ENCODE measurements around the gene APOH.

APOH gene

DNA sequence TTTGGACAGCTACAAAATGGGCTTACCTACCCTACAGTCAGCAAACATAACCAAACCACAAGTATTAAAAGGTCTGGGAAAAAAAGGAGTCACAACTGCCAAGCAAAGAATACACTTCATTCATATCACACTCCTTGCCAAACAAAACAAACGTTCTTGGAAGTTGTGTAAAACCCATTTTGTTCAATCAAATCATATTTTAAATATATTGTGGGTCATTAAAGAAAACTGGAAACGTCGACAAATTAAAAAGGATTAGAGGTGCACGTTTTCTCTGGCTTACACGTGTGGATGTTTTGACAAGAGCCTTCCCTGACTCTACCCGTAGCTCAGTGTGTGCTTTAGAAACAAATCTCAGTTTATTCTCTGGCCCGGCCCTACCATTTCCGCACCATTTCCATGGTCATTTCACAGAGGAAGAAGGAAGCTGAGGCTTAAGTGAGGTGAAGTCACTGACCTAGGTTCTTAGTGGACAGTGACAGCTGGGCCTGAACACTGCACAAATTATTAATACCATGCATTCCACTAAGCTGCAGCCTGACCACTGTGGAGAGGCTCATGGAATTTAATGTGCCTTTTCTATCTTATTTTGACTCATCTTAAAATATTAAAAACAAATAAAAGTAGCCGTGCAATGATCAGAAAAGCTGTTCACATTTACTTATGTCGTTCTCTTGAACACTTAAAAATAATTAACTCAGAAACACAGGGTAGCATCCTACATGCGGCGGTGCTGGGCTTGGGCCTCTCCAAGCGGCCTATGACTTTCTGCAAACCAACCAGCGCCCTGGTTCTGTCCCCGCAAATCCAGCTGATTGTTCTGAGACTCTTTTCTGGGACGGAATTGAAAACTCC is 38.2 kb downstream of the APOH start:
- DNase-seq = no peak

DNA sequence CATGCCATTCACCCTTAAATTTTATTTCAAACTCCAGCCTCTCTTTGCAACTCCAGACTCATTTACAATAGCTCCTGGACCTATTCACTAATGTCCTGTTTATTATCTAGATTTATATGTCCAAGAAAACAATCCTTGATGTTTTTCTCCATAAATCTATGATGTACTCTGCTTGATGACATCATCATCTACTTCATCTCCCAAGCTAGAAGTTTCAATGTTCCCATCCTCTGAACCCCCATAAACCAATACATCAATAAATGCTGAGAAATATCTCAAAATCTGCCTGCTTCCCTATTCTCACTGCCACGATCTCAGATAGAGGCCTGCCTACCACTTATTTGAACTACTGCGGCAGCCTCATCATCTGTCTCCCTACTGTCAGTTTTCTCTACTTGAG is 41.5 kb downstream of the APOH start:
- DNase-seq = no peak

DNA sequence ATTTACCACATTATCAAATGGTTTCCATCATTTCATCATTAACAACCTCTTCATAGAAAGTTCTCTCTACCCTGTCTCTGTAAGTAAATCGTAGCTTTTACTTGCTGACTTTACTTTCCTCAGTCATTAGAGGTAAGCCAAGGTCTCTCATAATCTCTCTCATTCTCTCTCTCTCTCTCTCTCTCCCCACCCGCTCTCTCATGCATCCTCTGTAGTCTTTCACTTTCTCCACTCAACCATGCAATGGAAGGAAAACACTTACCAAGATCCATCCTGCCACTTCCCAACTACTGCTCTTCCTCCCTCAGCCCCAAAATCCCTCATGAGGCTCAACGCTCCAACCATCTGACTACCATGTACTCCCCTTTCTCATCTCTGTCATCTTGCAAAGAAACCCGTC is 43.4 kb downstream of the APOH start:
- no peak for DNase-seq

DNA sequence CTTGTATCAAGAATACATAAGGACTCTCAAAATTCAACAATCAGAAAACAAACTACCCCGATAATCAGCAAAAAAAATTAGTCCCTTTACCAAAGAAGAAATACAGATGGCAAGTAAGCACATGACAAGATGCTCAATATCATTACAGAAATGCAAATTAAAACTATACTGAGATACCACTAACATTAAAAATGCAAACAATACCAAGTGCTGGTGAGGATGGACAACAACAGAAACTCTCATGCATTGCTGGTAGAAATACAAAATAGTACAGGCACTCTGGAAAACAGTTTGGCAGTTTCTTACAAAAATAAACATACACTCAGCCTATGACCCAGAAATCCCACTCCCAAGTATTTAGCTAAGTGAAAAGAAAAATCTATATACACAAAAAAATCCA is 44.8 kb downstream of the APOH start:
- DNase-seq = no peak

DNA sequence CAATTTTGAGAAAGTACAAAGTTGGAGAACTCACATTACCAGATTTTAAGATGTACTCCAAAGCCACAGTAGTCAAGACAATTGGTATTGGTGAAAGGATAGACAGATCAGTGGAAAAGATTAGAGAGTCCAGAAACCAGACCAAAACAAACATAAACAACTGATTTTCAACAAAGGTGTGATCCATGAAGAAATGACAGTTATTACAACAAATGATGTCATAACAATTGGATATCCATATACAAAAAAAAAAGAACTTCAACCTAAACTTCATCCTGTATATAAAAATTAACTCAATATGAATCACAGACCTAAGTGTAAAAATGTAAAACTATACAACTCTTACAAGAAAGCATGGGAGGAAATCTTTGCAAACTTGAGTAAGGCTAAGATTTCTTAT is 45.7 kb downstream of the APOH start:
- no peak for DNase-seq

DNA sequence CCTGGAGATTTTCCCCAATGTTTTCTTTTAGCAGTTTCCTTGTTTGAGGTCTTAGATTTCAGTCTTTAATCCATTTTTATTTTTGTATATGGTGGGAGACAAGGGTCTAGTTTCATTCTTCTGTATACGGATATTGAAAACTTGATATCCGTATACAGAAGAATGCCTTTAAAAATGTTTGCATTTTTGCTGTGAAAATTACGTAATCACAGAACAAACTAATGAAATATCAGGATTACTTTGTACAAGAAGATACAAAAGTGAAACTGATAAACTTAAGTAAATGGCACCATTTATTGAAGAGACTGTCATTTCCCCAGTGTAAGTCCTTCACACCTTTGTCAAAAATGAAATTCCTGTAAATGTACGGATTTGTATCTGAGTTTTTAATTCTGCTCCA is 50.6 kb downstream of the APOH start:
- no peak for DNase-seq

DNA sequence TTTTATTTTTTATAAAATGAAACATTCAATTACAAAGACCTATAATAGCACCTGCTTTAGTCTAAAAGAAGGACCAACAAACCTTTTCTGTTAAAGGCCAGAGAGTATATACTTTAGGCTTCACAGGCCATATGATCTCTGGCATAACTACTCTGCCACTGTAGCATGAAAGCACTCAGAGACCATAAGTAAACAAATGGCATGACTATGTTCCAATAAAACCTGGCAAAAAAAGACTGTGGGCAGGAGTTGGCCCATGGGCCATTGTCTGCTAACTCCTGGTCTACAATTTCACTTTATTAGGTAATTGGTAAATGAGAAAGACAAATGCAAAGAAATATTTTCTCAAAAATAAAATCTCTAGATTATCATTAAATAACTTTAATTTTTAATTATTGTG is 52.2 kb downstream of the APOH start:
- peak; percentile 72 for DNase-seq

DNA sequence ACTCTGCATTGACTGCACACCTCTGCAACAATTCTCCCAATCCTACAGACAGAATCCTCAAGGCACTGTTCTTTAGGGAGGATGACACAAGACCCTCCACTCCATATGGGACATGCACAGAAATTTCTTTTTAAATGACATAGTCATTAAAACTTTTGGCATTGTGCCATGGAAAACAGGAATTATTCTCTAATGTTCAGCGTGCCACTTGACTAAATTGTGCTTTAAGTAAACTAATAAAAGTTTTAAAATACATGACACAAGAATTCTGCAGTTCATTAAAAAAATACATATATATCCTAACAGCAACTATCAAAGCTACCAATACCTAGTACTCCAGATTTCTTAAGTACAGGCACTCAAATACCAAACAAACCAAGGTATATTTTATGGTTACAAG is 53.3 kb downstream of the APOH start:
- DNase-seq = no peak

DNA sequence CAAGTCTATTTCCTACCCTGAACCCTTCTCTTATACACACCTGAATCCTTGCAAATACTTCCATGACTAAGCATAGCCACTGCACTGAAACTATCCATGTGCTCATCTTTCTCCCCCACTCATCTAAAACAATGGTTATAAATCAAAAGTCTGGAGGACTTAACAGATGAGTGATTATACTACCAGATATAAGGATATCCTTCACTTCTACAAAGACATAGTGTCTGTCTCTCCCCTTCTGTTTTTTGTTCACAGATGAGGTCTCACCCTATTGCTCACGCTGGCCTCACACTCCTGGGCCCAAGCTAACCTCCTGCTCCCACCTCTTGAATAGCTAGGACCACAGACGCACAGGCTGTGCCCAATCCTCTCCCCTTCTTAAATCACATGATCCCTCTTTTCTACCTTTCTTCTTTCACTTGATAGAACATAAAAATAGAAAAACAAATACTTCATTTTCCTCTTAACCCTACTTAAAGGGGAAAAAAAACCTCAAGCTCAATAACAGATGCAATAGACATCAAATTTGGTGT is 56.5 kb downstream of the APOH start:
- DNase-seq = no peak

DNA sequence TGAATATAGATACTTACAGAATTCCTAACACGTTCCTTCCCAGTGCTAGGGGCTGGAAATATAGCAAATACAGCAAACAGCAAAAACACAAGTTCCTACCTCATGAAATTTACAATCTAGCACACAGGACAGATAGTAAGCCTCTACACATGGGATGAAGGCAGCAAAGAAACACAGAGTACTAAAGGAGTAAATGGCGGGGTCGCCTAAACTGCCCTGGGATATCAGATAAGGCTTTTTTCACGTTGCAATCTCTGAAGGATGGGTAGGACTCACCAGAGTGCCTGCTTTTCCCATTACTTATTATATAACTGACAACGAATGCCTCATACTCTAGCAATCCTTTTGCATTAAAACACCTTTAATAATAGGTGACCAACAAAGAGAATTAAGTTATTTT is 57.1 kb downstream of the APOH start:
- no peak for DNase-seq

DNA sequence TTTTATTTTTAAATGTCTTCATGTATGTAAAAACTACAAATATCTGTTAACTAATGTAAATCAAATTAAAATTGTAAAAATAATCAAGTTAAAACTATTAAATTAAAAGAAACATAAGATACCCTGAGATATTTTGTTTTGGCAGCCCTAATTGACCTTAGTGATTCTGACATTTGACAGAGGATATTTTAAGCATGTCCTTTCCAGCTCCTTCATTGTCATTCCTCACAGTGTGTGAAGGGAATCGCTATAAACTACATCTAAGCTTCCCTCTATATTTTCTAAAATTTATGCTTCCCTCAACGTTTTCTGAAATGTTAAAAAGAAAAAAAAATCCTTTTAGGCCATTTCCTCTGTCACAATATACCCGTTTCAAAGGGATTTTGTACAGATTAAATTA is 57.5 kb downstream of the APOH start:
- no peak for DNase-seq

DNA sequence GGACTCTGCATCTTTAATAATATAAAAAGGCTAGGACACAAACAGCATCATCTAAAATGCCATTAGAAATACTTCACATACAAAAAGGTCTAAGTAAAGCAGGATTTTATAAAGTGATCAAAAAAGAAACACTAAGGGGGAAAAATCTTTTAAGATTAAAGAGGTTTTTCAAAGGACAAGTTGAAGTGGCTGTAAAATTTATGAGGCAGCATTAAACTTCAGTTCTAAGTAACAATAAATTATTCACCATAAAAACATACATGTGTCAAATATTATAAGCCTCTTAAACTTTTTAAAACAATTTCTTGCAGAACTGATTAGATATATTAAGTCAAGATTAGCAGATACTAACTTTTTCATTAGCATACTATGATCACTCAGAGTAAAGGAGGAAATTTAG is 58.0 kb downstream of the APOH start:
- no peak for DNase-seq

DNA sequence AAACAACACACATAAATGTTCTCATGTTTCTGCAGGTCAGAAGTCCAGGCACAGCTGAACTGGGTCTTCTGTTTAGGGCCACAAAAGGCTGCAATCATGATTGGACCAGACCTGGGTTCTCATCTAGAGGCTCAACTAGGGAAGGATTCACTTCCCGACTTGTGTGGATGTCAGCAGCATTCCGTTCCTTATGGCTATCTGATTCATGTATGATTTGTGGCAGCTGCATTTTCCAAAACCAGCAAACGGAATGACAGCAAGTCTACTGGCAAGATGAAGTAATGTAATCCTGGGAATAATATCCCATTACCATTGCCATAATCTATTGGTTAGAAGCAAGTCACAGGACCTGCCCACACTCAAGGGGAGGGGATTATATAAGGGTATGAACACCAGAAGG is 59.4 kb downstream of the APOH start:
- DNase-seq = no peak

DNA sequence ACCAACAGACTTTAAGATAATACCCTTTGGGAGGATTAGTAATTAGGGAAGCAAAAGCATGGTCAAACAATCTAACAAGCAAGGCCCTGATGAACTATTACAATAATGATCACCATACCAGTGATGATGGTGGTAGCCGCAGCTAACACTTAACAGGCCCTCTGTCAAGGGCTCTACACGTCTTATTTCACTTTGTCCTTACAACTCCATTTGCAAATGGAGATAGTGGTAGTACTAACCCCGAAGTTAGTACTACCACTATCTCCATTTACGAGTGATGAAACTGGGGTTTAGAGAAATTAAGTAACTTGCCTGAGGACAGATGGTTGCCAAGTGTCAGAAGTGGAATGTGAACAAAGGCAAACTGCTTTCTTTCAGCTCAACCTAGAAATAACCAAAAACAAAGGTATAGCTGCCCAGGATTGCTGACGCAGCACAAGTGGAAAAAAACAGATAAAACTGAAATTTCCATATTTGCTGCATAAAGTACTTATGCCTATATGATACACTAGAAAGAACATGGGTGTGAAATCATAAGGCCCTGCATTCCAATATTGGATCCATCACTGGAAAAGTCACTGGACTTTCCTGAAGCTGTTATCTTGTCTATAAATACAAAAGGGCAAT is 61.9 kb downstream of the APOH start:
- DNase-seq = no peak

DNA sequence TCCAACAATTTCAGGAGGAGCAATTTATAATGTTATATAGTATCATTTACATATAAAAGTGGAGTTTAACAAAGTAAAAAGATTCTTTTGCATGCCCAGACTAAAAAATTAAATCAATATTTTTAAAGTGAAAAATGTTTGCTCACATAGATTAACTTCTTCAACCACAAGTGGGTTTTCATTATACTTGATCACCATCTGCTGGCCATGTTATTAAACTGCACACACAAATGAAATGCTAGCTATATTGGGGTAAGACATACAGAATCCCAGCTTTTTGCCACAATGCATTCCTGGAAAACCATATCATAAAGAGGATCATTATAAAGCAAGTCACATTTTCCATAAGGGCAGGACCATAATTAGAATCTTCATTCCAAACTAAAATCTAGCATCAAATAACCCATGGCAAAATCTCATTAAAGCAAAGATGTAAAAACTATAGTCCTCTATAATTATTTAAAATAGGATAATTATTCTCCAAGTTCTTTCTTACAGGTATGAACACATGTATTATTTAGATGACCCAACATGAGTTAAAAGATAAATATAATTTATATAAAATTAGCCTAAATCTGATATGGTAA is 63.6 kb downstream of the APOH start:
- peak; percentile 12 for DNase-seq

Data from NCI-H2029 (cell line).